Measurements from ENCODE around the gene GJC2.

The GJC2 gene

GRCh38 chr1:228117335-228117734, 32.4 kb upstream of the GJC2 start:
- DNase-seq, result no peak

GRCh38 chr1:228118040-228118439, 31.7 kb upstream of the GJC2 start:
- DNase-seq, result no peak

GRCh38 chr1:228120351-228120750, 29.4 kb upstream of the GJC2 start:
- DNase-seq, result no peak

GRCh38 chr1:228120857-228121489, 28.8 kb upstream of the GJC2 start:
- no peak for DNase-seq

- DNase-seq, result no peak
These were observed 26.7 kb upstream of the GJC2 start for GRCh38 chr1:228122921-228123441.

GRCh38 chr1:228123505-228123904, 26.2 kb upstream of the GJC2 start:
- DNase-seq, result no peak

- DNase-seq, result no peak
These were observed 24.5 kb upstream of the GJC2 start for GRCh38 chr1:228125185-228125584.

GRCh38 chr1:228131766-228132165, 18.0 kb upstream of the GJC2 start:
- DNase-seq, result no peak

- DNase-seq, result no peak
These were observed 15.1 kb upstream of the GJC2 start for GRCh38 chr1:228134591-228134990.

GRCh38 chr1:228136901-228137300, 12.8 kb upstream of the GJC2 start:
- no peak for DNase-seq

- DNase-seq, result no peak
These were observed 10.3 kb upstream of the GJC2 start for GRCh38 chr1:228139406-228139930.

GRCh38 chr1:228139931-228140723, 9.6 kb upstream of the GJC2 start, which contains the start of gene GUK1:
GUK1 (plus strand) TSS chr1:228140279; CDS start chr1:228140303, 24 bp downstream.
- peak; percentile 98 for DNase-seq

GRCh38 chr1:228140724-228141225, 9.0 kb upstream of the GJC2 start:
- DNase-seq, result no peak

GRCh38 chr1:228141226-228142044, 8.3 kb upstream of the GJC2 start:
- DNase-seq, result no peak

GRCh38 chr1:228142155-228142691, 7.5 kb upstream of the GJC2 start:
- no peak for DNase-seq

- DNase-seq, result no peak
These were observed 7.0 kb upstream of the GJC2 start for GRCh38 chr1:228142701-228143136.

- DNase-seq, result no peak
These were observed 6.1 kb upstream of the GJC2 start for GRCh38 chr1:228143480-228144192.

- no peak for DNase-seq
These were observed 5.3 kb upstream of the GJC2 start for GRCh38 chr1:228144193-228144992.

- DNase-seq, result no peak
These were observed 4.8 kb upstream of the GJC2 start for GRCh38 chr1:228144993-228145343.

GRCh38 chr1:228145463-228146416, 4.0 kb upstream of the GJC2 start:
- DNase-seq, result no peak

All from NCI-H510A (cell line).